Kidney capillary endothelial cell (primary cell): ENCODE measurements around the gene MEGF11.
A peak's percentile ranks its signal among the peaks of the same experiment; 100 is the strongest.

Experiments used
- DNase-seq: peaks from one replicate; pipeline ENCODE4 v3.0.0-alpha.2; 2018; ENCODE audit warnings: low spot score

MEGF11 gene

GRCh38 chr15:66253418-66254088 lies at the start of gene MEGF11:
MEGF11 (minus strand) TSS chr15:66253750; CDS start chr15:66128403, 125,347 bp downstream.
- no peak for DNase-seq

DNA sequence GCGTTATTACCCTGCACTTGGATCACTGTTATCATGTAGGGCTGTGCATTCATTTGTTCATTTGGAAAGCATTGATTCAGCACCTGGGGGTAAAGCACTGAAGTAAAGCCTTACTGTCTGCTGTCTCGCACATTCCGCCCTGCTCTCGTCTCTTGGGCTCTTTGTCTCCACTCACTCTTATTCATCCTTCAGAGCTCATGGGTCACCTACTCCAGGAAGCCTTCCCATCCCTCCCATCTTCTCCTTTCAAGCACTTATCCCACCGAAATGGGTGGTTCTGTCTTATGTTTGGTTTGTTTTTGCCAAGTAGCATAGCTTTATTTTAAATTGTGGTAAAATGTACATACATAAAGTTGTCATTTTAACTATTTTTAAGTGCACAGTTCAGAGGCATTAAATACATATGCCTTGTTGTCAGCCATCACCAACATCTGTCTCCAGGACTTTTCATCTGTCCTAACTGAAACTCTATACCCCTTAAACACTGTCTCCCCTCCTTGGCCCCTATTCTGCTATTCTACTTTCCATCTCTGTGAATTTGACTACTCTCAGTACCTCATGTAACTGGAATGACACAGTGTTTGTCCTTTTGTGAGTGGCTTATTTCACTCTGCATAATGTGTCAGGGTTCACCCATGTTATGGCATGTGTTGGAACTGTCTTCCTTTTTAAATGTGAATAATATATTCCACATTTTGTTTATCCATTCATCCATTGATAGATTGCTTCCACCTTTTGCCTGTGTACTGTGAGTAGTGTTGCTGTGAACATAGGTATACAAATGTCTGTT lies 49.1 kb upstream of the MEGF11 start:
- no peak for DNase-seq

GRCh38 chr15:66298803-66299251 lies 45.3 kb upstream of the MEGF11 start:
- DNase-seq, result no peak

DNA sequence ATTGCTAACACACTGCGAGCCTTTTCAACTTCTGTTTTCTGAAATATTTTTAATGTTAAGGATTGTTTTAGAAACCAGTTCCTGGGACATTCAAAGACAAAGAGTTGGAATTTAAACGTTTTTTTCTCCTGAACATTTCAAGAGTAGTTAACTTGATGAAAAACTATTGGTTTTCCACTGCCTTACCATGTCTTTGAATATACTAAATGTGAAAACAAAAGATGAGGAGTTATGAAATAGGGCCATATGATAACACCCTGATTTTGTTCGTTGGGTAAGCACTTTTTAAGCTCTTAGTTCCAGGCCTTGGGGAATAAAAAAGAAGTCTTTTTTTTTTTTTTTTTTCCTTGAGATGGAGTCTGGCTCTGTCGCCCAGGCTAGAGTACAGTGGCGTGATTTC lies 42.6 kb upstream of the MEGF11 start:
- DNase-seq, result no peak

- DNase-seq, result peak; percentile 40
These were observed 41.3 kb upstream of the MEGF11 start for GRCh38 chr15:66294932-66295235.

- peak; percentile 40 for DNase-seq
These were observed 40.8 kb upstream of the MEGF11 start for GRCh38 chr15:66294157-66294931.

DNA sequence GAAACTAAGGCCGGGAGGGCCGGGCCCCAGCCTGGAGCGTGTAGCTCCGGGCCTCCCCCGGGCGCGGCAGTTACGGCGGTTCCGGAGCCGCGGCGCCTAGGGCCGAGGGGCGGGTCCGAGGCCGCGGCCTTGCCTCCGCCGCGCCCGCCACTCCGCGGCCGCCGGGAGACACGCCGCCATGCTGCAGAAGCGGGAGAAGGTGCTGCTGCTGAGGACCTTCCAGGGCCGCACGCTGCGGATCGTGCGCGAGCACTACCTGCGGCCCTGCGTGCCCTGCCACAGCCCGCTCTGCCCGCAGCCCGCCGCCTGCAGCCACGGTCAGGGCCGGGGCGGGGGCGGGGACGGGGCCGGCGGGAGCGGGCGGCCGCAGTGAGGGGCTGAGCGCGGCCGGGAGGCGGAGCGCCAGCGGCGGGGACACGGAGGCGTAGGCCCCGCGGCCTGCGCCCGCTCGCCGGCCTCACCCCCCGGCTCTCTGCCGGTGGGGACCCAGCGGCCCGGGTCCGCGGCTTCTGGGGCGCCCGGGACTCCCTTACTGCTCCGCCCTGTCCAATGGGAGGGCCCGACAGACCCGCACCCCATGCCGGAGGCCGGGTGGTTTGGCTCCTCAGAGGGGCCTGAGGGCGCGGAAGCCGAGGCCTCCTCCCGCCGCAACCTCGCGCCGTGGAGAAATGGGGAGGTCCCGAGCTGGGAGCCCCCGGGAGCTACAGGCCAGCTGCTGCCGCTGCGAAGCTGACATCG lies 40.0 kb upstream of the MEGF11 start, which contains the start of gene DIS3L:
DIS3L (plus strand) TSS at position 150 of the 738 bp plus-strand sequence; CDS start at position 179, 29 bp downstream.
- peak; percentile 27 for DNase-seq

DNA sequence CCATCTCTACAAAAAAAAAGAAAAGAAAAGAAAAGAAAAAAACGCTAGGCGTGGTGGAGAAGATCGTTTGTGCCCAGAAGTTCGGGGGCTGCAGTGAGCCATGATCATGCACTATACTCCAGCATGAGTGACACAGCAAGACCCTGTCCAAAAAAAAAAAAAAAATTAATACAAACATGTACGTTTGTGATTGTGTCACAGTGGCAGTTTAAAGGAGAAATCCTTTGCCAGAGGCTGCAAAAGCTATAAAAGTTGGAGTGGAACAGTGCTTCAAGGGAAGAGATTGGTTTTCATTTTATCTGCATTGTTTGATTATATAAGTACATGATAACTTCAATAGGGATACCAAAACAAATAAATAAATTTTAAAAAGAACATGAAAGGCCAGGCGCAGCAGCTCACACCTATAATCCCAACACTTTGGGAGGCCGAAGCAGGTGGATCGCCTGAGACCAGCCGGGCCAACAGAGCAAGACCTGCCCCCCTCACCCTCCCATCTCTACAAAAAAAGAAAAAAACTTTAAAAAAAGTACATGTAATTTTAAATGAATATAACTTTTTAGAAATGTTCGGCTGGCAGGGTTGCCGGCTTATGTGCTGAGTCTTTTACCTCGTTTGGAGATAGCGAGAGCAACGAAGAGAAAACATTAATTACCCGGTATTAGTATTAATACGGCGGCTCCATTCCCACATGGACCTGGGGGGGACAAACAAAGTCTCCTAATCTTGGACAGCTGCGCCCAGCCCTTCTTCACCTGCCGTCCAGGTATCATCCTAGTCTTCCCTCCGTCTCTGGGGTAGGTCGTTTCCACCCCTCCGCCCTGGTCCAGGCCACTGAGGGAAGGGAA lies 39.2 kb upstream of the MEGF11 start:
- no peak for DNase-seq

DNA sequence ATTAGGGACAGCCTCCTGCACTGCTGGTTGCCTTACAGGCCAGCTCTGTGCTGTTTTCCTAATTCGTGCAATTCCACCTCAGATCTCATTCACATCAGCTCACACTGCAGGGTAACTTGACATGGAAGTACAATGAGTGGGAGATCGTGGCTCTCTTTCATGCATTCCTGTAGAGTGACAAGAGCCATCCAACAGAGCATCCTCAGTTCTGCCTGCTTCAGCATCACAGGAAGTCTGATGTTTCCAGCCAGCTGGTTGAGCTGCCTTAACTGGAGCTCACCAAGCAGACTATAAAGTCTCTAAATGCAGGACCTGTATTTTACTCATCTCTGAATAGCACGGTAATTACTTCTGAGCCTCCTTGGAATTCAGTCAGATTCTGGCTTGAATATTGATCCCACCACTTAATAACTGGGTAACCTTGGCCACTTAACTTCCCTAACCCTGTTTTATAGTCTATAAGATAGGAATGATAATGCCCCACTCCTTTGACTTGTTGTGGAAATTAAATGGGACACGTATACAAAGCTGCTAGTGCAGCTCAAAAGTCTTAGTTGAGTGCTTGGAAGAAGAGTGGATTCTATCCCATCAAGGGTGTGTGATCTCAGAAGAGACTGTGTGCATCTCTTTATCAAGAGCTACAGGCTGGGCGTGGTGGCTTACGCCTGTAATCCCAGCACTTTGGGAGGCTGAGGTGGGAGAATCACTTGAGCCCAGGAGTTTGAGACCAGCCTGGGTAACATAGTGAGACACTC lies 38.4 kb upstream of the MEGF11 start:
- DNase-seq, result no peak

DNA sequence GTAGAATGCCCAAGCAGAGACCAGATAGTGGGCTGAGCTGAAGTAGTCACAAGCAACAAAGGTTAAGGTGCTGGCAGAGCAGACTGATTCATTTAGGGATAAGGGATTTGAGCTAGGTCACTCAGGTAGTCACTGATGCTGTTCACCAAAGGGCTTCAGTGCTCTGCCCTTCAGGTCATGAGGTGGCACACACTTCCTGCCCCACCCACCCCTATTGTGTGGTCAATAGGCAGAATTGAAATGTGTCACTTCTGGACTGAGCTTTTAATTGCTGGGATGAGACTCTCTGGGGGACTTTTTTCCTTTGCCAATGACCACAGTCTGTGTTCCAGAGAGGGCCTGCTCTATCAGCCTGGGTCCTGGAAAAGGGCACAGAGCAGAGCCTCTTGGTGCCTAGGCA lies 37.0 kb upstream of the MEGF11 start:
- DNase-seq, result peak; percentile 9

- no peak for DNase-seq
These were observed 36.5 kb upstream of the MEGF11 start for GRCh38 chr15:66290007-66290406.

DNA sequence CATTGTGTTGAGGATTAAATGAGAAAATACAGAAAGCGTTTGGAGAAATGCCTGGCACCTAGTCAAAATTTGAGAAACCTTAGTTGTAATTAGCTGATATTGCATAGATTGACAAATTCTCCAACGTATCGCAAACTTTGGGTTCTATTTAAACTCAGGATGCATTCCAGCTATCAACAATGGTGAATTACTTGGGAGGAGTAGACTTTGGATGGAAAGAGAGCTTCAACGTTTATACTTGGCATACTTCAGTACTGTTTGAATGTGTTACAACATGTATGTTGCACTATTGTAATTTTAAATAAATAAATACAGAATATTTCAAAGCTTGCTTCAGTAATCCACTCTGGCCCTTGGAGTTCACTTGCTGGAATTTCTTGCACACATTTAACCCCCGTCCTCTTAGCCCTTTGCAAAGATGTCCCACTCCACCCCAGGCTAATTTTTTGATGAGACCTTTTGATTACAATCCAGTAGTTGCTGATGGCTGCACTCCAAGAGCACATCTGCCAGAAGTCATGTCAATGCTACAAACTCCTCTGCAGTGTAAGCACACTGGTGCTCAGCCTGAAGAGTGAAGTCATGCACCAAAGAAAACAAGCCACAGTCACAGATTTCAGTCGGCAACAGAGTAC lies 35.1 kb upstream of the MEGF11 start:
- DNase-seq, result no peak

- no peak for DNase-seq
These were observed 34.5 kb upstream of the MEGF11 start for GRCh38 chr15:66288093-66288492.

DNA sequence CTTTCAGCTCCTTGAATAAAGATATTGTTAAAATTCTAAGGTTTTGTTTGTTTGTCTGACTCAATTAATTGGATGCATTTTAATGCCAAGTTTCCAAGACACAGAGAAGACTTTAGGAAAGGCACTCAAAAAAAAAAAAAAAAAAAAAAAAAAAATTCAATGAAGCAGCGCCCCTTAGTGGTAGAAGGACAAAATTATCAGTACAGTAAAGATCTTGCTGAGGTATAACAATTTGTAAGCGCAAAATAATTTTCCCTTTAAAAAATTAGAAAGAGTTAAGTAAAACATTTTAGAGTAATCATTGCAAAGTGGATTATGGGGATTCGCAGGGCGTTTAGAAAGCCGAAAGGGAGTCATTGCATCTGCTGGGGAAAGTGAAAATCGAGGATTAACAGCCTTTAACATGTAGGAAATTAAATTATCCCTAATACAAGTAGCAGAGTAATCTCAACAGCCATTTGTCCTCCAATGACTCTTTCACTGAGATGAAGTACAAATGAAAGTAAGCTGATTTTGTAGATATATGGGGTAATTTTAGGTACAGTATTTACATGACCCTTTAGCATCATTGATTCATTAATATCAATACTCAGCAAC lies 34.0 kb upstream of the MEGF11 start:
- peak; percentile 16 for DNase-seq

DNA sequence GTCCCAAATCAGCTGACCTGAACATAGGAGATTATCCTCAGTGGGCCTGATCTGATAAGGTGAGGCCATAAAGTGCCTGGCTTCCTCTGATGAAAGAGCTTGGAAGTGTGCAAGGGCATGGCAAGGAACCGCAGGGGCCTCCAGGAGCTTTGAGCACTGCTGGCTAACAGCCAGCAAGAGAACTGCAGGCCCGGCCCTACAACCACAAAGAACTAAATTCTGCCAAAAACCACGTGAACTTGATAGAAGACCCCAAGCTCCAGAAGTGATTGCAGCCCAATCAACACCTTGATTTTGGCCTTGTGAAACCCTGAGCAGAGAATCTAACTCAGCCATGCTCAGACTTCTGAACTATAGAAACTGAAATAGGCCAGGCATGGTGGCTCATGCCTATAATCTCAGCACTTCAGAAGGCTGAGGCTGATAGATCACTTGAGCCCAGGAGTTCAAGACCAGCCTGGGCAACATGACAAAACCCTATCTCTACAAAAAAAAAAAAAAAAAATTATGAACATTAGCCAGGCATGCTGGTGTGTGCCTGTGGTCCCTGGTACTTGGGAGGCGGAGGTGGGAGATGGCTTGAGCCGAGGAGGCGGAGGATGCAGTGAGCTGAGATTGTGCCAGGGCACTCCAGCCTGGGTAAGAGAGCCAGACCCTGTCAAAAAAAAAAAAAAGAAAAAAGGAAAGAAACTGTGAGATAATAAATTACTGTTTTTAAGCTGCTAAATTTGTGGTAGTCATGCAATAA lies 32.2 kb upstream of the MEGF11 start:
- DNase-seq, result no peak

GRCh38 chr15:66284271-66284670 lies 30.7 kb upstream of the MEGF11 start:
- no peak for DNase-seq

- DNase-seq, result no peak
These were observed 25.1 kb upstream of the MEGF11 start for GRCh38 chr15:66278671-66279070.

DNA sequence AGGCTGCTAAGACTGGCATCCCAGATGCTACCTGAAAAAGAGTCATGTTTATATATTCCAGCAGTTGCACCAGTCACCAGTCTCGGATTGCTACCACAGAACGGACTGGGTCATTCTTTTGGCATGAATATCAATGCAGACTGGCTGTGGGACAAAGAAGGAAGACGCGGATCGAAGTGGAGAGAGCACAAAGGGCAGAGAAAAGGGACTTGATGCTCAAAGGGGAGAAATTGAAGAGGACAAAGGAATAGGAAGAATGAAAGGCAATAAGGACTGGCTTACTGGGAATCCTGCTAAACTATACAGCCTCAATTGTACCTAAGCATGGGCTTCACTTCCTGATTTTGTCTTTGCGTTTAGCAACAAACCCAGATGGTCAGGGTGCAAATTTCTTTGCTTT lies 24.5 kb upstream of the MEGF11 start:
- no peak for DNase-seq

GRCh38 chr15:66276546-66276945 lies 23.0 kb upstream of the MEGF11 start:
- DNase-seq, result no peak
